Measurements from ENCODE around the gene ASIC2.

Gene ASIC2

DNA sequence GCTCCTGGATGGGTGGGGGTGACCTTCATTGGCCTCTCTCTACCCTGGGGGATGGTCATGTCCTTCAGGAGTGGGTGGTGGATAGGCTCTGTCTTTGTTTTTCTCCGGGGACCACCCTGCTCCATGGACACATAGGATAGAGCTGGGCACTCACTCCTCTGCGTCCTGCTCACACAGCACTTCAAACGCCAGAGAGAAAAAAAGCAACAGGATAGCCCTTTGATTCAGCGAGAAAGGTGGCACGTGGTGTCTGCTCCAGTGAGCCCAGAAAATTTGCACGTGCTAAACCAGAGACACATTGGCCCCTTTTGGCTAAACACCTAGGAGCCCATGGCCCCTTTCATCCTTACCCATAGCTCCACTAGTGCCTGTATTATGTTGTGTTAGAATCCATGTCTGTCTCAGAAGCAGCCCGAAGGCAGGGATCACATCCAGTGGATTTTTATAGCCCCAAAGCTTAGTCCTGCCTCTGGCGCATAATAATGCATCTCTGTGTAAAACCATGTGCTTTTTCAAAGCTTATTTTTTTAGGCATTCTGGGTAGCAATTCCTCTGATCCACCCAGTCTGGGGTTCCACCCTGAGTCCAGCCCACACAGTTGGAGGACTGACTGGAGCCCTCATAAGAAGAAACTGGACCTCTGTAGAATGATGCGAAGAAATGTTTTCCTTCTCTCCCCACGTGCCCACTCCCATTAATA is 90.1 kb downstream of the ASIC2 start:
- DNase-seq = no peak

DNA sequence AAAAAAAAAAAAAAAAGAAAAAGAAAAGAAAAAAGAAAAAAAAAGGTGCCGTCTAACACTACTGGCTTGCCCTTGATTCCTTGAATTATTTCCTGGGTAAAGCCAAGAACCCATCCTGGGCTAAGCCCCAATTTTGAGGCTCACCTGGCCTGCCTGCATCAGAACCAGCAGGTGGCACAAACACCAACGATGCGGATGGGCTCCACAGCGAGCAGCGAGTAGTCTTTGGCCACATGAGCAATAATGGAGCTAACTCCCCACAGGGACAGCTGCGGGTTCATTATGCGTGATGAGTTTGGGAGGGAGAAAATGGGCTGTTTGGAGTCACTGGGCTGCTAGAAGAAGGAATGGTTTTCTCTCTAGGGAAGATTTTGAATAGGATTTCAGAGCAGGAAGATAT is 91.1 kb downstream of the ASIC2 start:
- no peak for DNase-seq

DNA sequence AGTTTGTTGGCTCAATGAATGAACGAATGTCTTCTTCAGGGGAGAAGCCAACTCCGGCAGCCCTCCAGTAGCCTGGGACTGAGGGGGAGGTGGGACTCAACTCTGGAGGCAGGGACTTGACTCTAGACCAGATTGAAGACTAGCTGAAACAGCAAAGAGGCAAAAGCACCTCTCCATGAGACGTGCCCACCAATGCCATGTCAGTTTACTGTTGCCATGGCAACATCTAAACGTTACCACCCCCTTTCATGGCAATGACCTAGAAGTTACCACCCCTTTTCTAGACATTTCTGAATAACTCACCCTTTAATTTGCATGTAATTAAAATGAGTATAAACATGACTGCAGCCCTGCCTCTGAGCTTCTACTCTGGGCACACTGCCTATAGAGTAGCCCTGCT is 91.8 kb downstream of the ASIC2 start:
- no peak for DNase-seq

DNA sequence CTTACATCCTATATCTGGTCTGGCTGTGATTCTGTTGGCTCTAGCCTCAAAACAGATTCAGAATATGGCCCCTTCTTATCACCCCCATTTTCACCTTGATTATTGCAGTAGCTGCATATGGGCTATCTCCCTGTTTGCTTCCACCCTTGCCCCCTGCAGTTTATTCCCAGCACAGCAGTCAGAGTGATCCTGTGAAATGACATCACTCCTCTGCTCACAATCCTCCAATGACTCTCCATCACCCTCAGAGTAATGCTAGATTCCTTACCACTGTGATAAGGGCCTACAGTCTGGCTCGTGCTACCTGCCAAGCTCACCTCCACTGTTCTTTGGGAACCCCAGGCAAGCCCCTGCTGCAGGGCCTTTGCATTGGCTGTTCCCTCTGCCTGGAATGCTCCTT is 92.5 kb downstream of the ASIC2 start:
- no peak for DNase-seq

DNA sequence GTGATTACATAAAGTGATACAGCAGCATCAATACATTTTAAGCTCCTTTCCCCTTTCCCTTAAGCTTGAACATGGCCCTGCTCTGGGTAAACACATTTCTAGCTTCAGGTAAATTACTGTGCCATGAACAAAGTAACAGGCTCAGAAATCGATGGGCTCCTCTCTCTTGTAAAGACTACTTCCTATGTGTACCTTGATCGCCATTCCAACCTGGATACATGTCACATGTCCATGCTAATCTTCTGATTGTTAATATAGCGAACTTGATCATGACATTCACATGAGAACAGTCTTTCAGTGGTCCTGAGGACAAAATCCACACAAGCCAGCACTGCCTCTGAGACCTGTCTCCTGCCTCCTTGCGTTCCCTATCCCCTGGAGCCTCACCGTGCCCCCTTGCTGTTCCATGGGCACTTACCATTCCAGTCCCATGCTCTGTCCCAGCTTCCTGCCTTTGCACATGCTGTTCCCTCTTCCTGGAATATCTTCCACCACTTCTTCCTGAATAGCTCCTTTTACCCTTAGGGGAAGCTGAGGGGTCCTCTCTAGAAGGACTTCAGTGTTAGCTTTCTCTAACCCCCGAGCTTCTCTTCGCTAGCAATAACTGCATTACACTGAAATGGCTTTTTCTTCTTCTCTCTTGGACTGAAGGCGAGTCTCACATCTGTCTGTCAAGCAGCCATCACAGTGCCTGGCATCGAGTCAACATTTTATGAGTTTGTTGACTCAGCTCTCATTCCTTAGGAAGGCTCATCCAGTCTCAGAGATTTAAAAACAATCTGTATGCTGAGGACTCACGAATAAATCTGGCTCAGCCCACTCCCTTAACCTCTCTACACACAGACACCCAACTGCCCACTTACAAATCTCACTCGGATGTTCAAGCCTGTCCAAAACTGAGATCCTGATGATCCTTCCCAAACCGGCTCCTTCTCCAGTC is 93.3 kb downstream of the ASIC2 start:
- no peak for DNase-seq

DNA sequence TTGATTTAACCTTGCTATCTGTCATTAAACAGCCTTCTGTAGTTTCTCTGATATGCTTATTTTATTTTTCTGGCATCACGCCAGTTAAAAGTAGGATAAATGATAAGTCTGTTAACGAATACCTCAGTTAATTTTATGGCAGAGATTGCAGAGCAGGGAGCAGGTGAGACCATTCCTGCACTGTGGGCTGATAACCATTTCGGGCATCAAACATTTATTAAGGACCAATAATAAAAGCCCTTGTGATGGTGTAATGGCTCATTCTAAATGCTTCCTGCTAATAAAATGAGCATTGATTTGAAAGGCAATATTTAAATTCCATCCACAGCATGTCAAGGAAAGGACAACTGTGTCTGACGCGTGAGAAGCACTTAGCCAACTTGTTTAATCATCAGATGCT is 94.1 kb downstream of the ASIC2 start:
- DNase-seq = no peak

DNA sequence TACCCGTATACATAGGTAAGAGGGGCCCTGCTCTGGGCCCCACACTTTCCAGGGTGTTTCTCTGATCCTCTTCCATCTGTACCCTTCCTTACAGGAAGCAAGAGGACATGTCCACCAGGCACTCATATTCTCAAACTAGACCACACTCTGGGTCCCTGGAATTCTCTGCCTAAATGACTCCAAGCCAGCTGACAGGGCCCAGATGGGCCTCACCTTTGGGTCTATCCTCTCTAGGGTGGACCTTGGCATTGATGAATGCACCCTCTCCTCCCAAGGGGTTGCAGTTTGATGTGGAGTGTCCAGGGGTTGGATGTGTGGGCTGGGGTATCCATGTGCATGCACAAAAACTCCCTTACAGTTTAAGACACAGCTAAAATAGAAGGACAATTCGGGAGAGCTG is 95.8 kb downstream of the ASIC2 start:
- no peak for DNase-seq

DNA sequence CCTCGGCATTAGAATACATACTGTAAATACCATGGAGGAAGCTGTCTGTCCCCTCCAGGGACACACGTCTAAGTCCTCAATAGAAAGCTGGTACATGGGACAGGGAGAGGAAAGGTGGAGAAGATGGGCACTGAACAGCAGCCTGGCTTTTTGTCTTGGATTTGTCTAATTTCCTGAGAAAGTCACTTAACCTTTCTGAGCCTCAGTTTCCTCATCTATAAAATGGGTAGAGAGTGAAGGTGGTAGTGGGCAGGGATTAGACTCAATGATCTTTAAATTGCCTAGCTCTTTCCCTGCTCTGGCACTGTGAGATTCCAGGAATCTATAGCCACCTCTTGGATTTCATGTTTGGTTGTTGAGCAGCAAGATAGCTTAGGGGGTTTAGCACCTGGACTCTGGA is 96.2 kb downstream of the ASIC2 start:
- DNase-seq = no peak

DNA sequence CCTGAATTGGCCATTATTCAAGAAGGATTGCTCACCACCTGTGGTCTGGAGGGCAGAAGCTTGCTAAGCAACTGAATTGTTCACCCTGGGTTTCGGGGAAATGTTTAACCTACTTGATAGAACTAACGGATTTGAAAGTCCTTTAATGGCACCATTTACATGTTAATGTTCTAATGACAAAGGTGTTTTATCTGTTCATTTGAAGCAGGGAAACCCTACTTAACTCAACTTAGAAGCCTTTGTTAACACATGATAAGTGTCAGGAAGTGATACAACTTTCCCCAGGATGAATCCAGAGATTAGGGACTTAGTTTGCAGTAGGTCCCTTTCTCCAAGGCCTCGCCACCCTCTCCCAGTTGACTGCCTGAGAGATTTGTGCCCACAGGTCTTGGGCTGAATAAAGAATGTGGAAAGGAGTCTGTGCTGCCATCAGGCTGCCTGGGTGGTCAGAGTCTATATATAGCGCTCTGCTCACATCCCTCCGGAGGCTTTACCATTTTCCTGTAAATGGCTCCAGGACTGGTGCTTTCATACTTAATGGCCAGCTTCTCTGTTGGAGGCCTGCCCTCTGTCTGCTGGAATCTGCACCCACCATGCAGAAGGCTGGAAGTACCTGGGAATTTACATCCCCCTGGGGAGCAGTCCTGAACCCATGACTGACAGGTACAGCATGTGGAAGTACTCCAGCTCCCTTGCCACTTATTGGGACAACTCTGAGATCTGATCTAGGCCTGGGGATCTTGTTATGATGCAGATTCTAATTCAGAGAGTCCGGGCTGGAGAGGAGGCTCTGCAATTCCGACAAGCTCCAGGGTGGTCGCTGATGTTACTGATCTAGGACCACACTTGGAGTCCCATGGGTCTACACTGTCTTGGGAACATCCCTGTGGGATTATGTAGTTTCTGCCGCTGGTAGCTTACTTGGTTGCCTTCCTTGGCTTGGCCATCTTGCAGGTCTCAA is 99.9 kb downstream of the ASIC2 start:
- DNase-seq = no peak

DNA sequence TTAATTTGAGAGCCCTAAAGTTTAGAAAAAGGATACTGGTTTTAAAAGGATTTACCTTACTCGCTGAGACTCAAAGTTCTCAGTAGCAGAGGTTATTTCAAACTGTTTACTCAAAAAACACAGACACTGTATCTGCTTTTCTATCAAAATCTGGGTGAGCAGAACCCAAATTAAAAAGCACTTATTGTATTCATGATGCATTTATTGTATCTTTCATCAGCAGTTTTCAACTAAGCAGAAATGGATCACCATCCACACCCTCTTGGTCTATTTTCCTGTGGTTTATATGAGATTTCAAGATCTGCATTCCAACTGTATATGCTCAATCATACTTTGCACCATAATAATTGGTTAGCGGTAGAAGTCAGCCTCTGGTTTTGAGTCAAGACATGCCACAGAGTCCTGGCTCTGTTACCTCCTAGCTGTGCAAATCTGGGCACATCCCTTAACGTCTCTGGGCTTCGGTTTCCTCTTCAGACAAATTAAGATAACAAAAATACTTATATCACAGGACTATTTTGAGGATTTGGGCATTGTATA is 109.5 kb downstream of the ASIC2 start:
- no peak for DNase-seq

DNA sequence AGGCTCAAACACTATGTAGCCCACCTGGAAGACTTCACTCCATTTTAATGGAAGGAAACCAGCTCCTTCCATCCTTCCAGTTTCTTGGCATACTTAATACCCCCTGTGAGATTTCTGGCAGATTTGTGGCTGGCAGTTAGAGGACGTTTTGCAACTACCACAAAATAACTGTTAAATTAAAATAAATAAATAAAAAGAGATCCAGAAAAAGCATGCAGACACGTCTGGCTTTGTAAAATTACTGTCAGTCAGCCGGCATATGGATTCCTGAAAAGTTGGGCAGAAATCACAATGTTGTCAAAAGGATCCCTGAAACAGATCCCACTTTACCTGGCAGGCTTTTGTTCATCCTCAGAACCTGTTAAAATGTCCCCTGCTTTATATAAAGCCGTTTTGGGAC is 113.9 kb downstream of the ASIC2 start:
- no peak for DNase-seq

DNA sequence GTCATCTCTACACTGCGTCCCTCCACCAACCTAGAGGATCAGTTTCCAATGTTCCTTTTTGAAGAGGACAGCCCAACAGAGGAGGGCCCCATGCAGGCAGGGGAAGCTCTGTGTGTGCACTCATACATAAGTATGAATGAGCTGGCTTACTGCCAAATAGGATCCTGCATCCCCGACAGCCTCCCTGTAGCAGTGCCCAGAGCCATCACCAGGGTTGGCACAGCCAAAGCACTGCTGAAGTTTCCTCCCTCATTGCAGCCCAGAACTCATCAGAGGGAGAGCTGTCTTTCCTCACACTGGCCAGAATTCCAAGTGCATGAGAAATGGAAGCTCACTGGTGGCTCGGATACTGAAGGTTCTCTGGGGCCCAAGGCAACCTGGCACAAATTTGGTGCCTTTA is 114.4 kb downstream of the ASIC2 start:
- DNase-seq = no peak

DNA sequence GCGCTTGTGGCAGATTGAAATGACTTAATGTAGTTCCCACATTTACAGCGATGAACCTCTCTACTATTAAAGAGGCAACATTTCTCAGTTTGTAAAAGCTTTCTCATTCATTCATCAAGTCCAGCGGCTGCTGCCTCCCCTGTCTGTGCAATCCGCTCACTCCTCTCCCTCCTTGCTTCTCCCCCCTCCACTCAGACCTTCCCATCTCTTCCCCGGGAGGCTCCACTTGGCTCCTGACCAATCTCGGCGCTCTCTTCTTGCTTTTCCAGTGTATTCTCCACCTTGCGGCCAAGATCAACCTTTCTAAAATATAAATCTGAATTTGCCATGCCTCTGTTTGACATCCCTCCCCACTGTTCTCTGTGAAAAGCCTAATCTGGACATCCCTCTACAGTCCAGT is 117.5 kb downstream of the ASIC2 start:
- DNase-seq = no peak

DNA sequence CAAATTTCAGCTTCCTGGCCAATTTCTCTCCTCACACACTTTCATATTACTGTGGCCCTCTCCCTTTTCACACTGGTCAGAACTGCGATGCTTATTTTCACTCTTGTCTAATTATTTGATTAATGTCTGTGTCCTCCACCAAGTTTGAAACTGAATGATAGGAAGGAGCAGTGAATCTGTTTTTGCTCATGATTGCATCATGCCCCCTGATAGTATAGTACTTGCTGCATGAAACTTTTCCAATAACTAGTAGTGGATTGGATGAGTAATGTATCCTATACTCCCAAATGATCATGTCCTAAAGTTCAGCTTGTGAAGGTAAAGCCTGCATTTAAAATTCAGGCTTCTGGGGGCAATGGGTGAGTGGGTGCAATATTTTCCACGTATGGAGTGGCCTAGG is 121.2 kb downstream of the ASIC2 start:
- DNase-seq = no peak

DNA sequence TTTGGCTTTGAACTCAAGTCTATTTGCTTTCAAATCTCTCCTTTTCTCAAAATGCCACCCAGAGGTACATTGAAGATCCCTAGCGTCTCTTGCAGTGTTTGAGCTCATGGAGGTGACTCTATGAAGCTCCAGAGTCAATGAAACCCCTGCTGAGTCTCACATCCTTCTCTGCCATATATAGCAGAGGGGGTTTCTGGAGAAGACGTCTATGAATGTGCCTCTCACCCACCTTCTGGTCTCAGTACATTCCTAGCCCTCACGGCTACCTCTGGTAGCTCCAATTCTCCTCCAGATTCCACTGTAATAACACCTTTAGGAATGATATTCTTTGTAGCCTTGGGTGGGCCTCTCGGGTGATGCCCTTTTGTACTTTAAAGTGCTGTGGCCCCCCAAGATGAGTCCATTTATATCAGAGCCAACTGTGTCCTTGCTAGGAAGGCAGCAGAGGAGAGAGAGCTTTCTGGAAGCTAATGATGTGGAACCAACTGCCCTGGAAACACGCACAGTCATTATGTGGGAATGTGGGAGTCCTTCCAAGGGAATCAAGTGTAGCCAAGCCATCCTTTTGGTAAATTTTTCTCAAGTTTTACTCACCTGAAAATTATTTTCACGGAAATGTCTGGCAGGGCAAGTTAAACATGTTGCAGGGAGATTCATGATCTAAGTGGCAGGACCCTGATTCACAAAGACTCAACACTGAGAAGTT is 123.4 kb downstream of the ASIC2 start:
- no peak for DNase-seq

DNA sequence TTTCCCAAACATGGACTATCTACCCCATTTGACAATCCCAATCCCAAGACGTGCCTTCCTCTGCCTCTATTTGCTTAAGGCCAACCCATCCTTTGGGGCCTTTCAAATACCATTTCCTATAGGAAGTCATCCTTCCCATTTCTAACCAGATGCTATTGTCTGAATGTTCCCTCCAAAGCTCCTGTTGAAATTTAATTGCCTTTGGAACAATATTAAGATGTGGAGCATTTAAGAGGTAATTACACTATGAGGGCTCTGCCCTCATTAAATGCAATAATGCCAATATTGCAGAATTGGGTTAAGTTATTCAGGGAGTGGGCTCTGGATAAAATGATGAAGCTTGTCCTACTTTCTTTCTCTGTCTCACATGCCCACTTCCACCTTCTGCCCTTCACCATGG is 125.4 kb downstream of the ASIC2 start:
- DNase-seq = no peak

DNA sequence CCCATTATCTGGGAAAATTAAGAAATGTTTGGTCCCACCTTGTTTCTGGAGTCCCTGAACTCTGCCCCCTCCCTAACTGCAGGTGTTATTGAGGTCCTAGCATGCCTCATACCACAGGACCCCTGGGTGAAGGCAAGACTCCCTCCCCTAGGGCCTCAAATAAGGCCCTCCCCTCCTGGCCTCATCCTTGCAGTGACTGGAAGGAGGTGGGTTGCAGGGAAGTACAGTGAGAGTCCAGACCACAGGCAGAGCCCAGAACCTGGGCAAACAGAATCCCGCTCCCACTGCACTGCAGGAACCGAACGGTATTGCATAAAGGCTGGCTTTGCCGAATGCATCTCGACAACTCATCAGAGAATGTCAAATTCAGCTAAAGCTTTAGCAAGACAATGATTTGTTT is 126.6 kb downstream of the ASIC2 start:
- no peak for DNase-seq

DNA sequence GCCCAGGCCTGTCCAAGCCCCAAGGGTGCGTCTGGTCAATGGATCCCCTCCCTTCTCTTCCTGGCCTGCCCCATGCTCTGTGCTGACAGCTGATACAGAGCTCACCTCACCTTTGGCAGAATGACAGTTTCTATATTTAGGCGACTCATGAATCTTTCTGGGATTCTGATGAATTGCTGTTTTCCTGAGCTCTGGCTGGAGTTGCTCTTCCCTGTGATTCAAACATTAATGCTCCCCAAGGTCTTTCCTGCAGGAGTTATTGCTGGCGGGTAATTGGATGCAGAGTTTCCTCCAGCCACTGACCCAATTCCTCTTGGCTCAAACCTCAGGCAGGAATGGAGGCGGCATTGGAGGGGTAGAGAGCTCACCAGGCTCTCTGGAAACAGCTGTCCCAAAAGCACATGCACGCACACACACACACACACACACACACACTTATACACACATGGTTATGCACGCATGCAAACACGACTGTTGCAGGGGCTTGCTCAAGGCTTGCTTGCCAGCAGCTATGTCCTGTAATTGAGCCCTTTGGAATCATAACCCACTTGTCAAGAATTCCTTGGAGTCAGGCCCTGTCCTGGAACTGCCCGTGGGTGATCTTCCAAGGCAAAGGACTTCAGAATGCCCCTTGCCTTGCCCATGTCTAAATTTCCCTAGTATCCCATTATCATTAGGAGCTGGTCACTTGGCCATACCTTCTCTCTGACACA is 128.8 kb downstream of the ASIC2 start:
- no peak for DNase-seq

DNA sequence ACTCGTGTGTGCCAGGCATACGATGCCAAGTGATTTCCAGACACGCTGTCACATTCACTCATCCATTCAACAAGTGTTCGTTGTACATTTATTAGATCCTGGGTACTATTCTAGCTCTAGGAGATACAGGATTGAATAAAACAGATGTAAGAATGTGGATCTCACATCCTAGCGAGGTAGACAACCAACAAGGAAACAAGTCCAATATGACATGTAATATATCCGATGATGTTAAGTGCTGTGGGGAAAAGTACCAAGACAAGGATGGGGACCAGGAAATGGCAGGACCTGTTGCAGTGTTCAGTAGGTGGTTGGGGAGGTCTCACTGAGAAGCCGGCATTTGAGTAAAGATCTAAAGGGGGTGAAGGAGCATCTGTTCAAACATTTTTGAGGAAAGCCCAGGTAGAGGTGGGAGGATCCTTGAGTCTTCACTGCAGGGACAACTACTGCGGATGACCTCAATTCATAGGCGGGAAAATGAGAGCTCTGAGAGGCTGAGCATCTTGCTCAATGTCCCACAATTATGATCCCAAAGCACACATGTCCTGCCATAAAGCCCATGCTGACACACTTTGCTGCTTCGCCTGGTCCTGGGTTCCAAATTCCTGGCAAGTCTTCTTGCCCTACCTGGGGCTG is 129.4 kb downstream of the ASIC2 start:
- DNase-seq = no peak

DNA sequence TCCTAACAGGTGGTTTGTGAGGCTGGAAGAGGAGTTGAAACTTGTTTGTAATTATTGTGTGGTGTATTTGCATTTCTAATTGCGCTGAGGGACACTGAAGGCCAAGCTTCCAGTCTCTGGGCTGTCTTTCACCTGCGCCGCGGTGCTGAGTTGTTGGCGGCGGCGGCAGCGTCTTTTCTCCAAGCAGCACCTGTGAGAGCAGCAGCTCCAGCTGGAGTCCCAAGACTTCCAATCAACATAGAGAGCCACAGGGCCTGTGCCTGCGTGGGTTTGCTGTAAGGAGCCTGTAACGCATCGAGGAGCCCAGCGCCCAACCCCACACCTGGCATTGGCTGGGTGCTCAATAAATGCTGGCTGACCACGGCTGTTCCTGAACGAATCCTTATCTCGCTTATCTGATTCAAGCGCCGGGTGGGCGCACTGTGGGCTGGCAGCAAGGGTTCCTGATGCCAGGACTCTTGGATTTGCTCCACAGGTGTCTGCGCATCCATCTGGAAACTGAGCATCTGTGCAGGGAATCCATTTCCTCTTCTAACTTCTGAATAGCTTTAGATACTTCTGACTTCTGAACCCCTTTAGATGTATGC is 138.1 kb downstream of the ASIC2 start:
- no peak for DNase-seq

DNA sequence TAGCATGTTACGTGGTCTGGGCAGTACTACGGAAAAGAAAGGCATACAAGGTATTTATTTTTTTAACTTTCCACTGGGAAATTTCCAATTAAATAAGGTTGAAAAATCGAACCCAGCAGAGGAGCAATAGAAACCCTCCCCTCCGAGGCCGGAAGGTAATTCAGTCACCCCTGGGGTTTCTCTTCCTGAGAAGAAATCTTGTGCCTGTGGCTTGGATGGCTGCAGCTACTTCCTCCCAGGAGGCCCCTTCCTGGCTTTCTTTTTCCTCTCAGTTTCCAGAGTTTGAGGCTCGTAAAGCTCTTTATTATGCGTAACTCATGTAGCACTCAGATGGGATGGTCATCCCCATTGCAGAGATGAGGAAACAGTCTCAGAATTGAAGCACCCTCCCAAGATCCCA is 140.3 kb downstream of the ASIC2 start:
- DNase-seq = no peak
